ENCODE data around the gene RFFL. TPM values are rescaled to one million over a fixed set of nuclear protein-coding genes. Genes with fewer than 3 reads are reported as not detected.

Gene RFFL
- total RNA-seq, 1 experiment from 2014 or later, result 29.2 TPM

DNA sequence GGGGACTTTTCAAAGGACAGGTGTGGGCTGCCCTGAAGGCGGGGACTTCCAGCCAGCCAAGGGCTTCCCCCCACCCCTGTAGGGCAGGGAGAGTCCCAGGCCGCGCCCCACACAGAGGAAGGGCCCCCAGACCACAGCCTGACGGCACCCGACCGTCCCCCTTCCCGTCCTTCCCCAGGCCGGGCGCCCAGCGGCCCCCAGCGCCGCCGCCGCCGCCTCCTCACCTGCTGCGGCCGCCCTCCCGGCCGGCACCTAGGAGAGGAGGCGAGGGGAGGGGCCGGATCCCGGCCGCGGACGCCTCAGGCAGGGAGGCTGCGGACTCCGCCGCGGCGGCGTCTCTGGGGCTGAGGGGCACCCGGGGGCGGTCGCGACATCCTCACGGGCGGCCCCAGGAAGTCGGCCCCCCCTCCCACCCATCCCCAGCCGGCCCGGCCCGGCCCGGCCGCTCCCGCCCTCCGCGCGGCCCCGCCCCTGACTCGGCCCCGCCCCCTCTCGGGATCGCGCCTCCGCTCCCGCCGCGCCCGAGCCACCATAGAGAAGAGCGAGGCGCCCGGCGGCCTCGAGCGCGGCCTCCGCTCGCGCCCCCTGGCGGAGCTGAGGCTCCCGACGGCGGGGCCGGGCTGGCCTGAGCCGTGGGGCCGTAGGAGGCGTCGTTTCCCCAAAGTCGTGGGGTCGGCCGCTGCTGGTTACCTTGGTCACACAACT lies 25.5 kb upstream of the RFFL start:
- H3K27me3 Mint-ChIP-seq (ENCODE audit: unreplicated experiment), result no peaks in the 10 kb centered on the region
- no TSS peak for BruUV-seq (replicated peaks)
- intact Hi-C loops (cut with micrococcal nuclease; ENCODE audit: unreplicated experiment), result loop anchor here (1.0 to 5.0 kb wide), 2 partner anchors 72 to 91 kb away; no protein-coding TSS in a partner anchor
- H3K4me3 Mint-ChIP-seq (ENCODE audit: low read depth, unreplicated experiment), result peak overlapping the region; percentile 93
- peaks cover 50% of the 10 kb centered on the region for H3K36me3 Mint-ChIP-seq (ENCODE audit: insufficient read depth, unreplicated experiment)
- CTCF ChIA-PET, result interaction anchor here (1.0 to 1.2 kb wide), 4 partner anchors 45 to 97 kb away, joined by 3 to 6 read pairs (median 4); no protein-coding TSS in a partner anchor
- TF ChIP-seq, protein P1, sequence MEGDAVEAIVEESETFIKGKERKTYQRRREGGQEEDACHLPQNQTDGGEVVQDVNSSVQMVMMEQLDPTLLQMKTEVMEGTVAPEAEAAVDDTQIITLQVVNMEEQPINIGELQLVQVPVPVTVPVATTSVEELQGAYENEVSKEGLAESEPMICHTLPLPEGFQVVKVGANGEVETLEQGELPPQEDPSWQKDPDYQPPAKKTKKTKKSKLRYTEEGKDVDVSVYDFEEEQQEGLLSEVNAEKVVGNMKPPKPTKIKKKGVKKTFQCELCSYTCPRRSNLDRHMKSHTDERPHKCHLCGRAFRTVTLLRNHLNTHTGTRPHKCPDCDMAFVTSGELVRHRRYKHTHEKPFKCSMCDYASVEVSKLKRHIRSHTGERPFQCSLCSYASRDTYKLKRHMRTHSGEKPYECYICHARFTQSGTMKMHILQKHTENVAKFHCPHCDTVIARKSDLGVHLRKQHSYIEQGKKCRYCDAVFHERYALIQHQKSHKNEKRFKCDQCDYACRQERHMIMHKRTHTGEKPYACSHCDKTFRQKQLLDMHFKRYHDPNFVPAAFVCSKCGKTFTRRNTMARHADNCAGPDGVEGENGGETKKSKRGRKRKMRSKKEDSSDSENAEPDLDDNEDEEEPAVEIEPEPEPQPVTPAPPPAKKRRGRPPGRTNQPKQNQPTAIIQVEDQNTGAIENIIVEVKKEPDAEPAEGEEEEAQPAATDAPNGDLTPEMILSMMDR (IDR thresholded peaks at IDR 0.05; ENCODE audit: unreplicated experiment), result peak; percentile 78
- peaks cover 20% of the 10 kb centered on the region for H3K4me1 Mint-ChIP-seq (ENCODE audit: low read depth, unreplicated experiment)
- peak overlapping the region; percentile 90 for H3K27ac Mint-ChIP-seq (ENCODE audit: unreplicated experiment)
- DNase-seq, result peak; percentile 92
- no peaks in the 10 kb centered on the region for H3K9me3 Mint-ChIP-seq (ENCODE audit: low read depth, unreplicated experiment)

DNA sequence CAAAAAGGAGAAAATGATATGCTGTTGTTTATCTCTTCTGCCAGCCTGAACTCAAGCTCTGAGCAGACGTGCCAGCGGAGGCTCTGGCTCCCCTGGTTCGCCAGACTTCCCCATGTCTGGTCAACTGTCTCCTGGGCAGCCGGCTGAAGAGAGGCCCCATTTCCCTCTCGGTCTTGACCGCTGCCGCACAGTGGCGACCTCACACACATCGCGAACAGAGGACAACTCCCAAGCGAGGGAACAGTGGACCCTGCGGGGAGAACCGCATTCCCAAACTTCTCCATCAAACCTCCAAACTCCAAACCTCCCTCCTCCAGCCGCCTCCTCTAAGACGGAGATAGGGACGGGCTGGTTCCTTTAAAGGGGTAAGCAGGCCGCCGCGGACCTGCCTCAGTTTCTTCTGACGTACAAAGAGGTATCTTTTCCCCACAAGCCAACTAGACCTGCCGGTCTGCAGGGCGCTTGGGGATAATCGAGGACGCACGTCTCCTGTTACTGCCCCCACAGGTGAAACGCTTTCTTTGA lies 24.9 kb upstream of the RFFL start:
- Mint-ChIP-seq H3K27me3 (ENCODE audit: unreplicated experiment) (no peaks in the 10 kb centered on the region), H3K4me1 (ENCODE audit: low read depth, unreplicated experiment) (peaks cover 25% of the 10 kb centered on the region), H3K4me3 (ENCODE audit: low read depth, unreplicated experiment) (peak overlapping the region; percentile 93), H3K27ac (ENCODE audit: unreplicated experiment) (peak overlapping the region; percentile 90), H3K9me3 (ENCODE audit: low read depth, unreplicated experiment) (no peaks in the 10 kb centered on the region), H3K36me3 (ENCODE audit: insufficient read depth, unreplicated experiment) (peaks cover 56% of the 10 kb centered on the region)
- TF ChIP-seq, protein P1 (IDR thresholded peaks at IDR 0.05; ENCODE audit: unreplicated experiment), result no peak
- BruUV-seq (replicated peaks), result TSS peak; percentile 65
- intact Hi-C loops (cut with micrococcal nuclease; ENCODE audit: unreplicated experiment), result loop anchor here (5.0 kb wide), 1 partner anchor 71 kb away; no protein-coding TSS in a partner anchor
- DNase-seq, result peak; percentile 31
- CTCF ChIA-PET, result interaction anchor here (0.7 to 1.9 kb wide), 2 partner anchors 31 to 69 kb away, joined by 3 to 7 read pairs; no protein-coding TSS in a partner anchor

- H3K27ac Mint-ChIP-seq (ENCODE audit: unreplicated experiment), result peak overlapping the region; percentile 90
- CTCF ChIA-PET, result interaction anchor here (0.6 to 1.9 kb wide), 4 partner anchors 31 to 1110 kb away, joined by 3 to 7 read pairs (median 4); no protein-coding TSS in a partner anchor
- intact Hi-C loops (cut with micrococcal nuclease; ENCODE audit: unreplicated experiment), result loop anchor here (2.0 to 5.0 kb wide), 2 partner anchors 41 to 71 kb away; no protein-coding TSS in a partner anchor
These were observed 24.3 kb upstream of the RFFL start for GRCh38 chr17:35087731-35088355.

More at GRCh38 chr17:35087731-35088355, 24.3 kb upstream of the RFFL start:
- Mint-ChIP-seq H3K9me3 (ENCODE audit: low read depth, unreplicated experiment) (no peaks in the 10 kb centered on the region), H3K4me1 (ENCODE audit: low read depth, unreplicated experiment) (peaks cover 31% of the 10 kb centered on the region), H3K4me3 (ENCODE audit: low read depth, unreplicated experiment) (peak overlapping the region; percentile 93), H3K36me3 (ENCODE audit: insufficient read depth, unreplicated experiment) (peaks cover 61% of the 10 kb centered on the region), H3K27me3 (ENCODE audit: unreplicated experiment) (no peaks in the 10 kb centered on the region)
- peak; percentile 28 for DNase-seq
- TF ChIP-seq, protein P1 (IDR thresholded peaks at IDR 0.05; ENCODE audit: unreplicated experiment), result no peak
- BruUV-seq (replicated peaks), result no TSS peak

All from Calu3 (cell line).